A549 treated with ZK216348 at 1 μM for 4 hours (cell line): ENCODE measurements around the gene NCKAP1. TPM values are rescaled to one million over a fixed set of nuclear protein-coding genes. Genes with fewer than 3 reads are reported as not detected.

Experiments used
- total RNA-seq: library from RNA; stranded (reverse); fragments of 200-300 nt; extraction: Qiagen RNA extraction; gene quantifications from 5 replicates; pipeline ENCODE4 v1.2.3, GENCODE V29; 2022; ENCODE audit warnings: low read depth

Gene NCKAP1
- total RNA-seq, result 72.7 to 111 TPM (median 93.6 TPM) in 5 replicates

GRCh38 chr2:183038341-183039300, at the start of gene NCKAP1:
NCKAP1 (minus strand) TSS chr2:183038457; CDS start chr2:183038099, 358 bp downstream.

GRCh38 chr2:183078464-183079138, 40.3 kb upstream of the NCKAP1 start, which contains the start of gene DUSP19:
DUSP19 (plus strand) TSS chr2:183078747; CDS start chr2:183078934, 187 bp downstream.

GRCh38 chr2:182866461-182867406, 171.5 kb downstream of the NCKAP1 start, which contains the start of gene FRZB:
FRZB (minus strand) TSS chr2:182866637; CDS start chr2:182866552, 85 bp downstream.

Other genes starting within 250 kb of the NCKAP1 start
- 0.06 to 0.08 TPM (median 0.06 TPM) in 4 of 5 replicates, not detected in the other for gene FRZB, start 171.8 kb downstream of the NCKAP1 start, total RNA-seq
- gene DUSP19, start 40.3 kb upstream of the NCKAP1 start, total RNA-seq, result 0.25 to 0.83 TPM (median 0.55 TPM) in 5 replicates
- gene NUP35, start 86.0 kb upstream of the NCKAP1 start, total RNA-seq, result 29.7 to 50.3 TPM (median 33.5 TPM) in 5 replicates